ENCODE data around the gene PRKCA. TPM values are rescaled to one million over a fixed set of nuclear protein-coding genes. Genes with fewer than 3 reads are reported as not detected.

The PRKCA gene
- total and polyA plus RNA-seq, 2 of the 13 experiments (the other 11 are each of a cell fraction or from before 2014, with no cell fraction given): 18.5 to 21.5 TPM

DNA sequence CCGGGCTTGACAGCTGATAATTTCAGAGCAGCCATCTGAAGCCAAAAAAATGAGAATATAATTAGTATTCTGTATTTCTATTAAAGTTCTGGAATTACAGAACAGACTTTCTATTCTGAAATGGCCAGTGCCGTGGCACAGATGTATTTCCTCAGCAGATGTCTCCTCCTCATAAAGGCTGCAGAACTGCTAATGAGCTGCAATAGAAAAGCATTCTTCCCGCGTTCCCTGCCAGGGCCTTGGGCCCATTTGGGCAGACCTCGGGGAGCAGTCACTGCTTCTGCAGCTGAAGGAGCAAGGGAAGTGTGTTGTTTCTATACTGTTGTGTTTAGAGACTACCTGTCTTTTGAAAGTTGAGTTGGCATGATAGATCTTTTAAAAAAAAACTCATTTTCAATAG is 379.9 kb downstream of the PRKCA start:
- H3K27me3 ChIP-seq (ENCODE audit: control insufficient read depth in 1 of 2, insufficient read depth in 2 of 2, low read length in 2 of 2): no peaks in the 10 kb centered on the region
- WGBS (ENCODE audit: low lambda C conversion rate): 98% methylated on average over 5 of the region's 5 CpGs
- H3K27ac ChIP-seq (ENCODE audit: extremely low read length, insufficient read depth, low read length): no peak overlapping the region
- no peaks in the 10 kb centered on the region for H3K79me2 ChIP-seq (ENCODE audit: insufficient read depth, low read length)
- ATAC-seq (no peak), DNase-seq (ENCODE audit: low spot score) (no peak), FAIRE-seq (no peak)
- BruUV-seq (replicated peaks): no TSS peak
- H3K4me1 ChIP-seq (ENCODE audit: insufficient read depth, low read length): peaks cover 24% of the 10 kb centered on the region
- POLR2A ChIA-PET: no interaction called here
- H4K20me1 ChIP-seq (ENCODE audit: insufficient read depth, low read length): no peaks in the 10 kb centered on the region
- no peak for TF ChIP-seq EHMT2 (IDR thresholded peaks at IDR 0.05; ENCODE audit: borderline replicate concordance, low read depth, low read length)
- TF ChIP-seq, protein P1, sequence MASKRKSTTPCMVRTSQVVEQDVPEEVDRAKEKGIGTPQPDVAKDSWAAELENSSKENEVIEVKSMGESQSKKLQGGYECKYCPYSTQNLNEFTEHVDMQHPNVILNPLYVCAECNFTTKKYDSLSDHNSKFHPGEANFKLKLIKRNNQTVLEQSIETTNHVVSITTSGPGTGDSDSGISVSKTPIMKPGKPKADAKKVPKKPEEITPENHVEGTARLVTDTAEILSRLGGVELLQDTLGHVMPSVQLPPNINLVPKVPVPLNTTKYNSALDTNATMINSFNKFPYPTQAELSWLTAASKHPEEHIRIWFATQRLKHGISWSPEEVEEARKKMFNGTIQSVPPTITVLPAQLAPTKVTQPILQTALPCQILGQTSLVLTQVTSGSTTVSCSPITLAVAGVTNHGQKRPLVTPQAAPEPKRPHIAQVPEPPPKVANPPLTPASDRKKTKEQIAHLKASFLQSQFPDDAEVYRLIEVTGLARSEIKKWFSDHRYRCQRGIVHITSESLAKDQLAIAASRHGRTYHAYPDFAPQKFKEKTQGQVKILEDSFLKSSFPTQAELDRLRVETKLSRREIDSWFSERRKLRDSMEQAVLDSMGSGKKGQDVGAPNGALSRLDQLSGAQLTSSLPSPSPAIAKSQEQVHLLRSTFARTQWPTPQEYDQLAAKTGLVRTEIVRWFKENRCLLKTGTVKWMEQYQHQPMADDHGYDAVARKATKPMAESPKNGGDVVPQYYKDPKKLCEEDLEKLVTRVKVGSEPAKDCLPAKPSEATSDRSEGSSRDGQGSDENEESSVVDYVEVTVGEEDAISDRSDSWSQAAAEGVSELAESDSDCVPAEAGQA (IDR thresholded peaks at IDR 0.05; ENCODE audit: low read depth): no peak
- TF ChIP-seq, protein P1 (CRISPR knock-in tag; IDR thresholded peaks at IDR 0.05; ENCODE audit: borderline replicate concordance): no peak
- TF ChIP-seq KLF9 (CRISPR knock-in tag; IDR thresholded peaks at IDR 0.05; ENCODE audit: low read depth): no peak
- no peak for TF ChIP-seq ZNF777 (CRISPR knock-in tag; IDR thresholded peaks at IDR 0.05)
- TF ChIP-seq, protein P2, sequence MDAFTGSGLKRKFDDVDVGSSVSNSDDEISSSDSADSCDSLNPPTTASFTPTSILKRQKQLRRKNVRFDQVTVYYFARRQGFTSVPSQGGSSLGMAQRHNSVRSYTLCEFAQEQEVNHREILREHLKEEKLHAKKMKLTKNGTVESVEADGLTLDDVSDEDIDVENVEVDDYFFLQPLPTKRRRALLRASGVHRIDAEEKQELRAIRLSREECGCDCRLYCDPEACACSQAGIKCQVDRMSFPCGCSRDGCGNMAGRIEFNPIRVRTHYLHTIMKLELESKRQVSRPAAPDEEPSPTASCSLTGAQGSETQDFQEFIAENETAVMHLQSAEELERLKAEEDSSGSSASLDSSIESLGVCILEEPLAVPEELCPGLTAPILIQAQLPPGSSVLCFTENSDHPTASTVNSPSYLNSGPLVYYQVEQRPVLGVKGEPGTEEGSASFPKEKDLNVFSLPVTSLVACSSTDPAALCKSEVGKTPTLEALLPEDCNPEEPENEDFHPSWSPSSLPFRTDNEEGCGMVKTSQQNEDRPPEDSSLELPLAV (CRISPR knock-in tag; conservative IDR thresholded peaks at IDR 0.05; ENCODE audit: low read depth): no peak
- TF ChIP-seq ISX (CRISPR knock-in tag; conservative IDR thresholded peaks at IDR 0.05): no peak
- TF ChIP-seq GABPA (IDR thresholded peaks at IDR 0.05; ENCODE audit: low read depth, low read length): no peak
- no peak for TF ChIP-seq GABPA (CRISPR knock-in tag; IDR thresholded peaks at IDR 0.05; ENCODE audit: low read depth)
- no peak for TF ChIP-seq TERF1 (CRISPR knock-in tag; IDR thresholded peaks at IDR 0.05)
- no peak for TF ChIP-seq EED (CRISPR knock-in tag; IDR thresholded peaks at IDR 0.05)
- no peaks in the 10 kb centered on the region for H3K9me3 ChIP-seq (ENCODE audit: low read length)
- H2AFZ ChIP-seq (ENCODE audit: low read length): no peak overlapping the region
- H3K36me3 ChIP-seq (replicated peaks in 1 of 2; ENCODE audit: control insufficient read depth in 1 of 2, insufficient read depth in 2 of 2, low read length in 2 of 2): peaks cover 2 to 12% of the 10 kb centered on the region in 2 experiments; a peak in 4 of 5 replicates
- in situ Hi-C loops (cut with HindIII; ENCODE audit: extremely low pct_ligation_motif_present, low pct_unique_long_range_greater_than_20kb) (no loop called here), intact Hi-C loops (cut with micrococcal nuclease; ENCODE audit: unreplicated experiment) (no loop called here)
- CTCF ChIA-PET (ENCODE audit: low intra/inter-chr PET ratio, low total read pairs): no interaction called here
- H3K9ac ChIP-seq (ENCODE audit: insufficient read depth, low read depth, low read length): no peak overlapping the region
- H3K4me3 ChIP-seq (replicated peaks in 1 of 3; ENCODE audit: insufficient read depth in 1 of 3, low read depth in 2 of 3, low read length in 3 of 3): no peak overlapping the region
- no peak overlapping the region for H3K4me2 ChIP-seq (ENCODE audit: low read depth, low read length)

All from HepG2 (cell line).